HG03558 (cell line): ENCODE measurements around the gene DDX27.

Source experiments
- ATAC-seq: cut with Tn5 transposase; IDR thresholded peaks from one replicate; pipeline ENCODE4 v1.9.1; 2021; ENCODE audit warnings: moderate number of reproducible peaks; ENCODE audit not compliant: unreplicated experiment; ENCODE audit errors: extremely low read depth

Gene DDX27

GRCh38 chr20:49286689-49287551 is 67.7 kb downstream of the DDX27 start:
- no peak for ATAC-seq

- no peak for ATAC-seq
Measured at GRCh38 chr20:49287555-49288249, 68.5 kb downstream of the DDX27 start.

GRCh38 chr20:49288250-49288751 is 69.1 kb downstream of the DDX27 start:
- no peak for ATAC-seq

GRCh38 chr20:49288784-49289696 is 69.8 kb downstream of the DDX27 start:
- ATAC-seq = no peak

GRCh38 chr20:49290608-49291191 is 71.5 kb downstream of the DDX27 start:
- no peak for ATAC-seq

GRCh38 chr20:49291200-49291599 is 72.0 kb downstream of the DDX27 start:
- ATAC-seq = no peak

- no peak for ATAC-seq
Measured at GRCh38 chr20:49292010-49292409, 72.8 kb downstream of the DDX27 start.

GRCh38 chr20:49293122-49293521 is 73.9 kb downstream of the DDX27 start:
- no peak for ATAC-seq
